ENCODE measurements around the gene SELENOM. TPM values are rescaled to one million over a fixed set of nuclear protein-coding genes. Genes with fewer than 3 reads are reported as not detected.

Gene SELENOM
- total RNA-seq, 2 donors from 2014 or later = 24.3 to 64.4 TPM

GRCh38 chr22:31136711-31137110 lies 29.3 kb upstream of the SELENOM start:
- ATAC-seq = no peak
- DNase-seq = no peak
- intact Hi-C loops (cut with DNase I, micrococcal nuclease) = no loop called here

DNA sequence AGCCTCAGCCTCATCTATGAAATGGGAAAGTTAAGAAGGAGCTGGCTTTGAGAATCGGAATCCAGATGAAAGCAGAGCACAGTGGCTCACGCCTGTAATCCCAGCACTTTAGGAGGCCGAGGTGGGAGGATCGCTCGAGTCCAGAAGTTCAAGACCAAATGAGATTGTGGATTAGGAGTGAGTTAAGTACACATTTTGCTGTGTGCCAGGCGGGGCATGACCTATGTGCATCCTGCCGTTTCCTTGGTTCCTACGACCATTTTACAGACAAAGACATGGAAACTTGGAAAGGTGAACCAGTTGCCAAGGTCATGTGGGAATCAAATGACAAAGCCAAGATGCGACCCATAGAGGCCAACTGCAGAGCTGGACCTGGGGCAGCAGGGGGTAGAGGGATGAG lies 28.8 kb upstream of the SELENOM start:
- ATAC-seq (peak; percentile 11), DNase-seq (no peak)
- intact Hi-C loops (cut with DNase I, micrococcal nuclease) = no loop called here

DNA sequence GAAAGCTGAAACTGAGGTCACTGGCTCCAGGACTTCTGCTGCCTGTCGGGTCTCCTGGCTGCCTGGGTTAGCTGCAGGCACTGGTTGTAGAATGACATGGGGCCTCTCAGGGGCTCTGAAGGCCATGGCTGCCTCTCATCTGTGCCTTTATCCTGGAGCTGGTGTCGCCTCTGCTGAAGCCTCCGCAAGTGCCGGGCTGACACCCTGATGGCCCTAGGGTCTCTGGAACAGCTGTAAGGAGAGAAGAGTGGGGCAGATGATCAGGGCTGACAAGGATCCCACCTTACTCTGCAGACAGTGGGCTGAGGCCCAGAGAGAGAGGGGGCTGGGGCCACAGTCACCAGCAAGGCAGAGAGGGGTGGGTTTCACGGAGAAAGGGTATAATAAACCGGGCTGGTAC lies 28.3 kb upstream of the SELENOM start:
- DNase-seq = no peak
- intact Hi-C loops (cut with DNase I, micrococcal nuclease) = no loop called here
- peak; percentile 8 for ATAC-seq

GRCh38 chr22:31134688-31135087 lies 27.3 kb upstream of the SELENOM start:
- no peak for DNase-seq
- intact Hi-C loops (cut with DNase I, micrococcal nuclease) = no loop called here
- ATAC-seq = no peak

DNA sequence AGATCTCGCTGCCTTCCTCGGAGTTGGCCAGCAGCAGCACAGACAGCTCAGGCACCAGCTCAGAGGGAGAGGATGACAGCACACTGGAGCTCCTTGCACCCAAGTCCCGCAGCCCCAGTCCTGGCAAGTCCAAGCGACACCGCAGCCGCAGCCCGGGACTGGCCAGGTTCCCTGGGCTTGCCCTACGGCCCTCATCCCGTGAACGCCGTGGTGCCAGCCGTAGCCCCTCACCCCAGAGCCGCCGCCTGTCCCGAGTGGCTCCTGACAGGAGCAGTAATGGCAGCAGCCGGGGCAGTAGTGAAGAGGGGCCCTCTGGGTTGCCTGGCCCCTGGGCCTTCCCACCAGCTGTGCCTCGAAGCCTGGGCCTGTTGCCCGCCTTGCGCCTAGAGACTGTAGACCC lies 26.5 kb upstream of the SELENOM start:
- DNase-seq = no peak
- intact Hi-C loops (cut with DNase I, micrococcal nuclease) = no loop called here

GRCh38 chr22:31130873-31131272 lies 23.5 kb upstream of the SELENOM start:
- intact Hi-C loops (cut with DNase I, micrococcal nuclease) = no loop called here
- DNase-seq = no peak
- no peak for ATAC-seq

More for the DNA sequence above, 26.5 kb upstream of the SELENOM start:
- no peak for ATAC-seq

DNA sequence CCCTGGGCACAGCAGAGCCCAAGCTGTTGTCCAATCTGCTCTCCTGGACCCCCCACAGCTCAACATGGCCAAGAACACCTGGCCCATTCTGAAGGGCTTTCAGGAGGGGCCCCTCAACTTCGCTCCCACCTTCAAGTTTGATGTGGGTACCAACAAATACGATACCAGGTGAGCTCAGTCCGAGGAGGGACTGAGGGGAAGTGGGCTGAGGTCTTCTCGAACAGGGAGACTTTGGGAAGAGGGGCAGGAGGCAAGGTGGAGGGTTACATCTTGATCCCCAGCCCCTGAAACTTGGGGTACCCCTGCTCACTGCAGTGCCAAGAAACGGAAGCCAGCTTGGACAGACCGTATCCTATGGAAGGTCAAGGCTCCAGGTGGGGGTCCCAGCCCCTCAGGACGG lies 20.8 kb upstream of the SELENOM start:
- no peak for DNase-seq
- intact Hi-C loops (cut with DNase I, micrococcal nuclease) = no loop called here
- no peak for ATAC-seq

GRCh38 chr22:31127181-31127772 lies 19.9 kb upstream of the SELENOM start:
- no peak for ATAC-seq
- intact Hi-C loops (cut with DNase I, micrococcal nuclease) = no loop called here
- peak in 1 of 2 donors; percentile 33 for DNase-seq

GRCh38 chr22:31126869-31127175 lies 19.5 kb upstream of the SELENOM start:
- intact Hi-C loops (cut with DNase I, micrococcal nuclease) = no loop called here
- DNase-seq (no peak), ATAC-seq (no peak)

- no peak for ATAC-seq
- intact Hi-C loops (cut with DNase I, micrococcal nuclease) = no loop called here
- no peak for DNase-seq
Observed at GRCh38 chr22:31126128-31126868, 18.9 kb upstream of the SELENOM start.

DNA sequence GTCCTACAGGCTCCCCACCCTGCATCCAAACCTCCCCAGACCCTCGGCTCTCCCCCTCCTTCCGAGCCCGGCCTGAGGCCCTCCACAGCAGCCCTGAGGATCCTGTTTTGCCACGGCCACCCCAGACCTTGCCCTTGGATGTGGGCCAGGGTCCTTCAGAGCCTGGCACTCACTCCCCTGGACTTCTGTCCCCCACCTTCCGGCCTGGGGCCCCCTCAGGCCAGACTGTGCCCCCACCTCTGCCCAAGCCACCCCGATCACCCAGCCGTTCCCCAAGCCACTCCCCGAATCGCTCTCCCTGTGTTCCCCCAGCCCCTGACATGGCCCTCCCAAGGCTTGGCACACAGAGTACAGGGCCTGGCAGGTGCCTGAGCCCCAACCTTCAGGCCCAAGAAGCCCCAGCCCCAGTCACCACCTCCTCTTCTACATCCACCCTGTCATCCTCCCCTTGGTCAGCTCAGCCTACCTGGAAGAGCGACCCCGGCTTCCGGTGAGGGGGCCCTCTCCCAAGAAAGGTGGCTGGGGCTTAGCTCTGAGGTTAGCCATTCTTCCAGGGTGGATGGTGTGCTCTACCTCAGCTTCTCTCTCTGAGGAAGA lies 18.3 kb upstream of the SELENOM start:
- DNase-seq = no peak

DNA sequence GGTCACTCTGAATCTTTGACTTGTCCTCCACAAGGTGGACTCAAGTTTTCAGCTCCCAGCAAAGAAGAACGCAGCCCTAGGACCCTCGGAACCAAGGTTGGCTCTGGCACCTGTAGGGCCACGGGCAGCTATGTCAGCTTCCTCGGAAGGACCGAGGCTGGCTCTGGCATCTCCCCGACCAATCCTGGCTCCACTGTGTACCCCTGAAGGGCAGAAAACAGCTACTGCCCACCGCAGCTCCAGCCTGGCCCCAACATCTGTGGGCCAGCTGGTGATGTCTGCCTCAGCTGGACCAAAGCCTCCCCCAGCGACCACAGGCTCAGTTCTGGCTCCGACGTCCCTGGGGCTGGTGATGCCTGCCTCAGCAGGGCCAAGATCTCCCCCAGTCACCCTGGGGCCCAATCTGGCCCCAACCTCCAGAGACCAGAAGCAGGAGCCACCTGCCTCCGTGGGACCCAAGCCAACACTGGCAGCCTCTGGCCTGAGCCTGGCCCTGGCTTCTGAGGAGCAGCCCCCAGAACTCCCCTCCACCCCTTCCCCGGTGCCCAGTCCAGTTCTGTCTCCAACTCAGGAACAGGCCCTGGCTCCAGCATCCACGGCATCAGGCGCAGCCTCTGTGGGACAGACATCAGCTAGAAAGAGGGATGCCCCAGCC lies 17.6 kb upstream of the SELENOM start:
- DNase-seq = no peak
- intact Hi-C loops (cut with DNase I, micrococcal nuclease) = no loop called here
- no peak for ATAC-seq

More for the DNA sequence above, 18.3 kb upstream of the SELENOM start:
- intact Hi-C loops (cut with DNase I, micrococcal nuclease) = no loop called here
- ATAC-seq = no peak

DNA sequence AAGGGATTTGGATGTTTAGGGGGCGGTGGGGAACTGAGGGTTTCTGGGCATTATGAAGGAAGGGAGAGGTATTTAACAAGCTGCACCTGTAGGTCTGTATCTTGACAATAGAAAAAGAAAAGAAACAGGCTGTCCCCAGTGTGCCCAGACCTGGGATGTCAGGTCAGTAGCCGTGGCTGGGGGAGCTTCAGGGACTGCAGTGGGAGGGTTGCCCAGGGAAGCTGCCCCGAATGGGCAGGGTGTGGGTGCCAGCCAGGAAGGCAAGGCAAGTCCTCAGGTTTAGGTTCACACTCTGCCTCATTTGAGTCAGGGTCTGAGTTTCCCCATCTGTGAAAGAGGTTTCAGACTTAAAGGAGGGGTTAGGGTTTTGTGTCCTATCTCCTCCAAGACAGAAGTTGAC lies 16.9 kb upstream of the SELENOM start:
- intact Hi-C loops (cut with DNase I, micrococcal nuclease) = no loop called here
- no peak for ATAC-seq
- no peak for DNase-seq

DNA sequence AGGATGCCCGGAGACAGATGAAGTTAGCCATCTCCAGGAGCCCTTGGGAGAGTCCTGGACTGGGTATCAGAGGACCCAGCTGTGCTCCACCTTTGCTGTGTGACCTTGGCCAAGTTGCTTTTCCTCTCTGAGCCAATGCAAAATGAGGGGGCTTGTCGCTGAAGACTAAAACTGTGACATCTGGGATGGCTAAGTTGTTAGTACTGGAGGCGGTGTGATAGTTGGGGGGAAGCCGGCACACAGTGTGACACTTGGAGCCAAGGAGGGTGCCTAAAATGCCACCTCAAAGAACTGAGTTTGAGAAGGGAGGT lies 15.9 kb upstream of the SELENOM start:
- peak; percentile 11 for ATAC-seq
- no peak for DNase-seq
- intact Hi-C loops (cut with DNase I, micrococcal nuclease) = no loop called here

- ATAC-seq = peak; percentile 89
- DNase-seq = peak; percentile 85 to 86
- intact Hi-C loops (cut with DNase I, micrococcal nuclease) = no loop called here
Observed at GRCh38 chr22:31122532-31123291, 15.3 kb upstream of the SELENOM start, which contains the start of gene INPP5J. TSS of gene INPP5J (plus strand) at chr22:31122966. CDS start at chr22:31123015, 49 bp downstream.

DNA sequence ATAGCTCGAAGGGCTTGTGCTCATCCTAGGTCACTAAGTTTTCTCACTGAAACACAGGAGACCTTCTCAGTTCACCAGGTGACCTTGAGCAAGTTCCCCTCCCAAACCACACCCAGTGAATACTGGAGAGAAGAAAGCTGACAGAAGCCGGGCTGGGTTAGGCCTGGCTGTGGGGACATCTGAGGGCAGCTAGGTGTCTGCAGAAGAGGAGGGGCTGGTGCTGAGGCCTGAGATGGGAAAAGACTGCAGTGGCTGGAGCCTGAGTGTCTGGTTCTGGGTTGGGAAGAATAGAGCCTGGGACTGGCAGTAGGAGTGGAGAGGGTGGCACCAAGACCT lies 14.8 kb upstream of the SELENOM start:
- ATAC-seq (peak; percentile 68), DNase-seq (no peak)
- intact Hi-C loops (cut with DNase I, micrococcal nuclease) = no loop called here

DNA sequence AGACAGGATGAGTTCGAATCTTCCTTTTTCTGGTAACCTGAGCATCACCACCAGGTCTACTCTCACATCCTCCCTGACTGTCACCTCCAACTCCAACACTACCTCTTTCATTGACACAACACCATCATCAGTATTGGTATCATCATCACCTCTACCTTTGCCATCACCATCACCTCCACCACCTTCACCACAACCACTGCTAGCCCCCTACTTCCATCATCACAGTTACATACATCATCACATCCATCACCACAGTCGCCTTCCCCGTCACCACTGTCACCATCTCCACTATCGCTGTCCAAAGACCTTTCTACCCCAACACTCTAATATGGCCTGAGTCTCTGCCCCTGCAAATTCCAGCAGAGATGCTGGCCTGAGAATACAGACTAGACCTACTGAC lies 14.0 kb upstream of the SELENOM start:
- DNase-seq (no peak), ATAC-seq (no peak)
- intact Hi-C loops (cut with DNase I, micrococcal nuclease) = no loop called here

DNA sequence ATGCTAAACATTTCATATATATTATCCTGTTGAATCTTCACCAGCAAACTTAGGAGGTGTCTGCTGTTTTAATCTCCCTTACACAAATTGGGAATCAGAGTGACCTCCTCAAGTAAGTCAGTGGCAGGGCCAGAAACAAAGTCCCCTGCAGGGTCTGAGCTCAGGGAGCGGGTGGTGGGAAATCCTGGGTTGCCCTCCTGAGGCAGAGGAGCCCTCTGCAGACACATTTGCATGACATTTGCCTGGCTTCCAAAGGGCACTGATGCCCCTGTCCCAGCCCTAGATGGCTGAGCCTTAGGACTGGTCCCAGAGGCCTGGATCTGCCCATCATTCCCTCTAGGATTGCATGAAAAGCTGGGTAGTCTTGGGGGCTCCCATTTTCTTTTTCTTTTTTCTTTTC lies 13.3 kb upstream of the SELENOM start:
- DNase-seq = no peak
- intact Hi-C loops (cut with DNase I, micrococcal nuclease) = no loop called here
- ATAC-seq = no peak

DNA sequence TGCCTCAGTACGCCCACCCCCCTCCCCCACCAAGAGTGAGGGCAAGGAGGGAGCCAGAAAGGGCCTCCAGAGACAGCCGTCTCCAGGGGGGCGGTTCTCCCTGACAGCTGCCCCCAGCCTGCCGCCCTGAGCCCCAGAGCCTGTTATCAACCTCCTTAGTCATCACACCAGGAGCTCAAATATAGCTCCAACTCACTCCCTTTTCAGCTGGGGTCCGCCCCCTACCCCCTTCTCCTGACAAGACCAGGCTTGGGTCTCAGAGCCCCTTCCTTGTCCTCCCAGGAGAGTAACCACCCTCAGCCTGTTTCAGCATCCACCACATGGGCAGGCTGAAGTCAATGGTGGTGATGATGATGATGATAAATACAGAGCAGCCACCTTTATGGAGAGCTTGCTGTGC lies 12.9 kb upstream of the SELENOM start:
- no peak for DNase-seq
- ATAC-seq = no peak
- intact Hi-C loops (cut with DNase I, micrococcal nuclease) = no loop called here
